Spleen (tissue), 7 donors: ENCODE measurements around the gene CCDC157.

Source experiments
- POLR2A ChIP-seq, 3 donors: fragments of 450-650 bp; IDR thresholded peaks; one replicate each; pipeline ENCODE4 v1.5.1; 2017; ENCODE audit warnings: antibody characterized with exemption in 3 of 3, mild to moderate bottlenecking in 1 of 3
- TF ChIP-seq, protein P1 (sequence below), 11 experiments: fragments of 200-600 bp in 7 of 11; fragments of 450-650 bp in 4 of 11; sonication (generic) in 4 of 11; IDR thresholded peaks in 8 of 11; conservative IDR thresholded peaks in 3 of 11; 1 replicate in 7 of 11; 2 replicates in 4 of 11; pipeline versions ENCODE4 v1.4.0 to v1.8.0; 2016 to 2021; ENCODE audit warnings: antibody characterized with exemption in 11 of 11, inconsistent platforms in 4 of 11, mild to moderate bottlenecking in 1 of 11
- donor health status: DM: no; HTN: no; CAD: no; lungs with moderate emphysema.
- donor health status: DM: no; HTN: no; CAD: no.
- donor health status: DM: no; HTN: no; CAD: no.

DNA sequence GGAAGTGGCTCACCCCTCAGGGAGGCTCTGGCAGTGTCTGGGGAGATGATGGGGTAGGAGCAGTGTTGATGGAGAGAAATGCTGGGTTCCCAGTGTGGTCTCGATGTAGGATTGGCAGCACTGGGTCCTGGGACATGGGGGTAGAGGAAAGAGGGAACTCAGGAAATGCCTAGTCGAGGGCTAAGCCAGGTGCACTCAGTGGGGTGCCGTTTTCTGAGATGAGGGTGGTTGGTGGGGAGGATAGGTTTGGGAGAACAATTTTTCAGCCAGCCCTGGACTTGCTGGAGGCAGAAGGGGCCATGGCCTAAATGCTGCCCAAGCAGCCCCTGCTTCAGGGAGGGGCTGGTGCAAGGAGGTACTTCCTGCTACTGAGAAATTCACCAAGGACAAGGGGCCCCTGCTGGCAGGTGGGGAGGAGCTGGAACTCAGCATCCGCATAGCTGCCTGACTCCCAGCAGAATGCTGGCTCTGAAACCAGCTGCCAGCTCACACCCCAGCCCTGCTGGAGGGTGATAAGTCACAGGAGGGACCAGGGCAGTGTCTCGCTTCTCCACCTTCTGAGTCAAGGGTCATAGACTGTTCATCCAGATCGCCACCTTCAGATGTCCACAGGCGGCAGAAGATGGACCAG lies 6.0 kb downstream of the CCDC157 start:
- TF ChIP-seq POLR2A (IDR thresholded peaks at IDR 0.05): no peak
- TF ChIP-seq, protein P1, sequence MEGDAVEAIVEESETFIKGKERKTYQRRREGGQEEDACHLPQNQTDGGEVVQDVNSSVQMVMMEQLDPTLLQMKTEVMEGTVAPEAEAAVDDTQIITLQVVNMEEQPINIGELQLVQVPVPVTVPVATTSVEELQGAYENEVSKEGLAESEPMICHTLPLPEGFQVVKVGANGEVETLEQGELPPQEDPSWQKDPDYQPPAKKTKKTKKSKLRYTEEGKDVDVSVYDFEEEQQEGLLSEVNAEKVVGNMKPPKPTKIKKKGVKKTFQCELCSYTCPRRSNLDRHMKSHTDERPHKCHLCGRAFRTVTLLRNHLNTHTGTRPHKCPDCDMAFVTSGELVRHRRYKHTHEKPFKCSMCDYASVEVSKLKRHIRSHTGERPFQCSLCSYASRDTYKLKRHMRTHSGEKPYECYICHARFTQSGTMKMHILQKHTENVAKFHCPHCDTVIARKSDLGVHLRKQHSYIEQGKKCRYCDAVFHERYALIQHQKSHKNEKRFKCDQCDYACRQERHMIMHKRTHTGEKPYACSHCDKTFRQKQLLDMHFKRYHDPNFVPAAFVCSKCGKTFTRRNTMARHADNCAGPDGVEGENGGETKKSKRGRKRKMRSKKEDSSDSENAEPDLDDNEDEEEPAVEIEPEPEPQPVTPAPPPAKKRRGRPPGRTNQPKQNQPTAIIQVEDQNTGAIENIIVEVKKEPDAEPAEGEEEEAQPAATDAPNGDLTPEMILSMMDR (IDR thresholded peaks at IDR 0.05 in 8 of 11, conservative IDR thresholded peaks at IDR 0.05 in 3 of 11): no peak
